Measurements from ENCODE around the gene LAIR1.

GRCh38 chr19:54319892-54320670 is 44.6 kb downstream of the LAIR1 start:
- TF ChIP-seq EZH2 (IDR thresholded peaks at IDR 0.05) = no peak
- TF ChIP-seq, protein P1, sequence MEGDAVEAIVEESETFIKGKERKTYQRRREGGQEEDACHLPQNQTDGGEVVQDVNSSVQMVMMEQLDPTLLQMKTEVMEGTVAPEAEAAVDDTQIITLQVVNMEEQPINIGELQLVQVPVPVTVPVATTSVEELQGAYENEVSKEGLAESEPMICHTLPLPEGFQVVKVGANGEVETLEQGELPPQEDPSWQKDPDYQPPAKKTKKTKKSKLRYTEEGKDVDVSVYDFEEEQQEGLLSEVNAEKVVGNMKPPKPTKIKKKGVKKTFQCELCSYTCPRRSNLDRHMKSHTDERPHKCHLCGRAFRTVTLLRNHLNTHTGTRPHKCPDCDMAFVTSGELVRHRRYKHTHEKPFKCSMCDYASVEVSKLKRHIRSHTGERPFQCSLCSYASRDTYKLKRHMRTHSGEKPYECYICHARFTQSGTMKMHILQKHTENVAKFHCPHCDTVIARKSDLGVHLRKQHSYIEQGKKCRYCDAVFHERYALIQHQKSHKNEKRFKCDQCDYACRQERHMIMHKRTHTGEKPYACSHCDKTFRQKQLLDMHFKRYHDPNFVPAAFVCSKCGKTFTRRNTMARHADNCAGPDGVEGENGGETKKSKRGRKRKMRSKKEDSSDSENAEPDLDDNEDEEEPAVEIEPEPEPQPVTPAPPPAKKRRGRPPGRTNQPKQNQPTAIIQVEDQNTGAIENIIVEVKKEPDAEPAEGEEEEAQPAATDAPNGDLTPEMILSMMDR (IDR thresholded peaks at IDR 0.05) = no peak

All from neural progenitor cell (in vitro differentiated cells).